Measurements from ENCODE around the gene ROS1. TPM values are rescaled to one million over a fixed set of nuclear protein-coding genes. Genes with fewer than 3 reads are reported as not detected.
"Not testable (repeated sequence)": the region's sequence is repeated elsewhere in the genome, so short reads cannot be mapped to it uniquely, and the experiment has no call there.

The ROS1 gene
- total RNA-seq (2021; fragmentation: NEBNext Ultra II Directional; extraction: Animal tissue kit (Norgen Biotek cat#: 25700)), result under 1 TPM; 0.05 to 0.14 (median 0.07) TPM
- long read RNA-seq, result 0 reads

- H3K36me3 Mint-ChIP-seq (ENCODE audit: low read depth), result no peaks in the 10 kb centered on the region
- no peak for TF ChIP-seq CTCF (IDR thresholded peaks at IDR 0.05)
- no peak within 1 kb of the TSS for H3K27ac Mint-ChIP-seq
- H3K4me1 Mint-ChIP-seq (ENCODE audit: low read depth), result no peaks in the 10 kb centered on the region; the same call in 1 of the 2 replicates
- DNase-seq, result no peak
- H3K4me3 Mint-ChIP-seq, result no peak within 1 kb of the TSS
- peaks cover 15% of the 10 kb centered on the region for H3K27me3 Mint-ChIP-seq (ENCODE audit: insufficient read depth)
- H3K9me3 Mint-ChIP-seq, result no peaks in the 10 kb centered on the region
These were observed at the start of gene ROS1 for GRCh38 chr6:117425431-117426153. Gene ROS1, minus strand, starts transcription at chr6:117425942. Its CDS starts 286 bp downstream, at chr6:117425656.

- DNase-seq, result no peak
- Mint-ChIP-seq H3K36me3 (ENCODE audit: low read depth) (no peaks in the 10 kb centered on the region), H3K4me1 (ENCODE audit: low read depth) (peaks cover 8% of the 10 kb centered on the region; the same call in 1 of the 2 replicates), H3K27ac (no peak overlapping the region), H3K4me3 (no peak overlapping the region), H3K9me3 (peaks cover 4% of the 10 kb centered on the region; the same call in 1 of the 2 replicates), H3K27me3 (ENCODE audit: insufficient read depth) (no peaks in the 10 kb centered on the region)
- no peak for TF ChIP-seq CTCF (IDR thresholded peaks at IDR 0.05)
These were observed 47.7 kb upstream of the ROS1 start for GRCh38 chr6:117473401-117473800.

- Mint-ChIP-seq H3K27ac (no peak overlapping the region), H3K9me3 (peaks cover 4% of the 10 kb centered on the region; the same call in 1 of the 2 replicates), H3K36me3 (ENCODE audit: low read depth) (no peaks in the 10 kb centered on the region), H3K4me3 (no peak overlapping the region), H3K4me1 (ENCODE audit: low read depth) (peaks cover 8% of the 10 kb centered on the region; the same call in 1 of the 2 replicates), H3K27me3 (ENCODE audit: insufficient read depth) (no peaks in the 10 kb centered on the region)
- no peak for TF ChIP-seq CTCF (IDR thresholded peaks at IDR 0.05)
- no peak for DNase-seq
These were observed 46.9 kb upstream of the ROS1 start for GRCh38 chr6:117472667-117473066.

- Mint-ChIP-seq H3K4me1 (ENCODE audit: low read depth) (peaks cover 27% of the 10 kb centered on the region), H3K4me3 (no peak overlapping the region), H3K36me3 (ENCODE audit: low read depth) (no peaks in the 10 kb centered on the region), H3K9me3 (peaks cover 4% of the 10 kb centered on the region; the same call in 1 of the 2 replicates), H3K27me3 (ENCODE audit: insufficient read depth) (no peaks in the 10 kb centered on the region; the same call in 1 of the 2 replicates), H3K27ac (no peak overlapping the region)
- no peak for TF ChIP-seq CTCF (IDR thresholded peaks at IDR 0.05)
- no peak for DNase-seq
These were observed 44.0 kb upstream of the ROS1 start for GRCh38 chr6:117469791-117470190.

GRCh38 chr6:117469356-117469755 lies 43.6 kb upstream of the ROS1 start:
- peaks cover 4% of the 10 kb centered on the region; the same call in 1 of the 2 replicates for H3K9me3 Mint-ChIP-seq

GRCh38 chr6:117468527-117468926 lies 42.8 kb upstream of the ROS1 start:
- H3K27ac Mint-ChIP-seq, result not testable (repeated sequence)

More at GRCh38 chr6:117469356-117469755, 43.6 kb upstream of the ROS1 start:
- Mint-ChIP-seq H3K27me3 (ENCODE audit: insufficient read depth) (no peaks in the 10 kb centered on the region; the same call in 1 of the 2 replicates), H3K4me1 (ENCODE audit: low read depth) (peaks cover 31% of the 10 kb centered on the region), H3K27ac (no peak overlapping the region), H3K36me3 (ENCODE audit: low read depth) (no peaks in the 10 kb centered on the region), H3K4me3 (no peak overlapping the region)
- no peak for DNase-seq
- TF ChIP-seq CTCF (IDR thresholded peaks at IDR 0.05), result no peak

More at GRCh38 chr6:117468527-117468926, 42.8 kb upstream of the ROS1 start:
- H3K9me3 Mint-ChIP-seq; H3K4me3 Mint-ChIP-seq; H3K36me3 Mint-ChIP-seq (ENCODE audit: low read depth); H3K27me3 Mint-ChIP-seq (ENCODE audit: insufficient read depth); DNase-seq: not testable (repeated sequence)
- peaks cover 39% of the 10 kb centered on the region for H3K4me1 Mint-ChIP-seq (ENCODE audit: low read depth)

Measured in HFFc6 (cell line).